HG03439 (cell line): ENCODE measurements around the gene MRPL53.
"Not testable (repeated sequence)": the region's sequence is repeated elsewhere in the genome, so short reads cannot be mapped to it uniquely, and the experiment has no call there.

Source experiments
- ATAC-seq: cut with Tn5 transposase; IDR thresholded peaks from one replicate; pipeline ENCODE4 v1.9.1; 2021; ENCODE audit warnings: mild to moderate bottlenecking, moderate library complexity; ENCODE audit not compliant: unreplicated experiment

Gene MRPL53

DNA sequence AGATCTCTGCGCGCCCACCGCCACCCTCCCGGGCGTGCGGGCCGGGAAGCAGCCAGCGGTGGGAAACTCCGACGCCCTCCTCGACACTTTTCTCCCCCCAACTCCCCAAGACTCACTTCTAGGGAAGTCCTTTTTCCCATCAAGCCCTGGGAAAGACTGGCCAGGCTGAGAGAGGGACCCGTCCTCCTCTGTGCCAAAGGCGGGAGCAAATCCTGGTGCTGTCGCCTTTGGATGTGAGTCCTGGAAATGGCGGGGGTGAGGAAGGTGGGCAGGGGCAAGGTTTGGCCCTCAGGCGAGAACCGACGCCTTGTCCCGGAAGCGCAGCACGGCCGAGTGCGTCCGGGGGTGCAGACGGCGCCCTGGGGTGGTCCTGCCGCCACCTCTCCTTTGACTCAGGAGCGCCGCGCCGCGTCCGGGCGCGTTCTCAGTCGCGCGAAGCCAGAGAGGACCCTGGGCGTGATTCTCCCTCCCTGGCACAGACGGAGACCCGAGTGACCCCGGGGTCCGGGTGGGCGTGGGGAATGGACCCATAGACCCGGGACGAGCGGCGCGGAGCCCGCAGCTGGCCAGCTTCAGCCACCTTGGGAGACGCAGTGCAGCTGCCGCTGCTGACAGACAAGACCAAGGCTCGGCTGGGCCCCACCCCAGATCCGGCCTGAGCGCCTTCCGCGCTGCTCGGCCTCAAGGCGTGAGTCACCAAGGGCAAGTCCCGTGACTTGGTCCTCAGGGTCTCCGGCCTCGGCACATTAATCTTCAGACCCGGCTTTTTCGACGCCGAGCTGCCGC lies 30.4 kb upstream of the MRPL53 start:
- no peak for ATAC-seq

GRCh38 chr2:74502147-74502719 lies 29.8 kb upstream of the MRPL53 start:
- no peak for ATAC-seq

DNA sequence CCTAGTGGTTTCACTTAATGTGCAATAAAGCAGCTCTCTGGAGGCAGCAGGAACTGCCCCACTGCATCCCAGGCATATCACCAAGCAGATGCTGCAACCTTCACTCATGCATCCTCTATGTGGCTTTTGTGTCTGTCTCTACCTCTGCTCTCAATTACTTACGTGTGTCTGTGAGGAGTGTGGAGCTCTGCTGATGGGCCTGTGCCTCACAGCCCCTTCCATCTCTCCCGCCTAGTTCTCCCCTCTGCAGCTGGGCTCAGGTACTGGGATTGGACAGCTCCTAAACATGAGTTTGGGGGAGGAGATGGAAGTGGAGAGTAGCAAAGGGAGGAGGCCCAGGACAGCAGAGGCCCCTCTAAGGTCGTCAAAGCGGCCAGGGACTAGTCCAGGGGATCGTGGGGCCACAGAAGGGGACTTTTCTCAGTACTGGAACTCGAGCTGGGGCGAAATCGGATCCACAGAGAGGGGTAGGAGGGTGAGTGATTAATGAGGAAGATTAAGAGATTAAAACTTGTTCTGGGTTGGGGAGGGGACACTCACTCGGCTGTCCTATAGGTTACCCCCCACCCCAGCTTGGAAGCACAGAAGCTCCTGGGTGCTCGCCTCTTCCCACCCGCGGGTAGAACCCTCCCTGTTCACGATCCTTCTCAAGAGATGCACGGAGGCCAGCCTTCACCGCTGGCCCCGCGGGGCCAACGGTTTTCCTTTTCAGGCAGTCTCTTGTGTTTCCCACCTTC lies 29.0 kb upstream of the MRPL53 start:
- no peak for ATAC-seq

DNA sequence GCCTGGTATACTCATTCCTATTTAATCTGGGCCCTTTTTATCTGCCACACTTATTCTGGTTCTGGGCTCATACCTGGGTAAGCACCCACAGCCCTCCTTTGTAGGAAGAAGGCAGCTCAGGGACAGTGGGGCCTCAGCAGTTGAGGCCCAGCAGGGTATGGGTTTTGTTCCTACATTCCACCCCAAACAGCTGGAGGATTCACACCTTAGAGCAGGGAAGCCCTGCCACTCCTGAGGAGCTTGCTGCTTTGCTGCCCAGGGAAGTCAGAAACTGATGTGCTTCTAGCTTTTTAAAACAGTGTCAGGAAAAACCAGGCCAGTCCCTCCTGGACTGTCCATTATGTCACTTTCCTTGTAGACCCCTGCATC lies 28.1 kb upstream of the MRPL53 start:
- ATAC-seq, result no peak

- ATAC-seq, result no peak
These were observed 27.6 kb upstream of the MRPL53 start for GRCh38 chr2:74499940-74500577.

- ATAC-seq, result no peak
These were observed 26.9 kb upstream of the MRPL53 start, which contains the start of gene LBX2 for GRCh38 chr2:74499267-74499939. TSS of gene LBX2 (minus strand) at chr2:74499603. CDS start at chr2:74499537, 66 bp downstream.

GRCh38 chr2:74498500-74499266 lies 26.2 kb upstream of the MRPL53 start:
- no peak for ATAC-seq

GRCh38 chr2:74497777-74498499 lies 25.5 kb upstream of the MRPL53 start:
- no peak for ATAC-seq

DNA sequence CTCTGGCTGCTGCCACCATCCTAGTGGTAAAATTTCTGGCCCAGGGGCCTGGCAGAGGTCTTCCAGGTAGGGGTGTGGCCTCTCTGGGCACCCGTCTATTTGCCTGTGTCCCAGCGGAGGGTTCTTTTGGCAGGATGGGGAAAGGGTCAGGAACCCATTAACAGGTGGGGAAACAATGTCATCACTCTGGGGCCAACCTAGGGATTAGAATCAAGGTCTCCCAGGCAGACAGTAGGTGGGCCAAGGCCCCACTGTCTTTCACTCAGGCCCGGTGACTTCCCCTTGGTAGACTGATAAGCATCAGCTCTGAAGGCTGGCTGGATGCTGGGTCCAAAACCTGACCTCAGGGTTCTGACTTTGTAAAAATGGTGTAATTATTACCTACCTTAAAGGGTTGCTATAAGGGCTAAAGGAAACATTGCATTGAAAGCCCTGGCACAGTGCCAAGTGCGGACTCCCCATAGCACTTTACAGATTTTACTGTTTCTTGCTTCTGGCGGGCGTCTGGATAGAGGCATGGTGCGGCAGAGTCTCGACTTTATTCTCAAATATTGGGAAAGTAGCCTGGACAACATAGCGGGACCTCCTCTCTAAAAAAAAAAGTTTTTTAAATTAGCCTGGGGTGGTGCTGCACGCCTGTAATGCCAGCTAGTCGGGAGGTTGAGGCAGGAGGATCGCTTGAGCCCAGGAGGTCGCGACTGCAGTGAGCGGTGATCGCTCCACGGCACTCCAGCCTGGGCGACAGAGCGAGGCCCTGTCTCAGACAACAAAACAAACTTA lies 24.7 kb upstream of the MRPL53 start:
- ATAC-seq, result no peak

- no peak for ATAC-seq
These were observed 23.0 kb upstream of the MRPL53 start for GRCh38 chr2:74495440-74495839.

DNA sequence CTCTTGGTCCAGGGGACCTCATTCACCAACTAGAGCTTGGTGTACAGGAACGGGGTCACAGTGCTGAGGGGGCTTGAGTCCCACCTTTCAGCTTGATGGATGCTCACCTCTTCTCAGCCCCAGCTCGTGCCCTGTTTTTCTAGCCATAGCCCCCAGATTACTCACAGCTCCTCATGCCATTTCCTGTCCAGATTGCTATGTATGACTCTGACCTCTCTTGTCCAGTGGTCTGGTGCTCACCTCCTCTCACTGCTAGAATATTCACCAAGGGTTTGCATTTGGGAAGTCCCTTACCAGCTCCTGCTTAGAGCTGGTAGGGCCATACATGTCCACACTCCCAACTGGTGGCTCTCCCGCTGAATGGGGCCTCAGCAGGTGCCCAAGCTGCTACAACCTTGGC lies 21.1 kb upstream of the MRPL53 start:
- ATAC-seq, result no peak

- no peak for ATAC-seq
These were observed 19.4 kb upstream of the MRPL53 start for GRCh38 chr2:74491648-74492544.

DNA sequence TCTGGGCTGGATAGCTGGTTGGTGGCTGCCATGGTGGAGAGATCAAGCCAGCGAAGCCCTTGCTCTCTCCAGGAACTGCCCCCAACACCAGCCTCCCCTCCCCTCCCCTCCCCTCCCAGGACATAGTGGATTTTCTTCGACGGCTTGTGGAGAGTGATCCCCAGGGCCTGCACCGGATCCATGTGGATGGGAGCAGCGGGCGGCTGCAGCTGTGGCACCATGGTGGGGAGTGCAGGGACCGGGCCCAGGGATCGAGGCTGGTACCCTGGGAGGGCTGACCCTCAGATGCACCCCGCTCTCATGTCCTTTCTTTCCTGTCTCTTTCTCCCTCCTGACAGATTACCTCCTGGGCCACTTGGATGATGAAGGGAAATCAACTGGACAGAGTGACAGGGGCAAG lies 17.4 kb upstream of the MRPL53 start:
- ATAC-seq, result no peak

DNA sequence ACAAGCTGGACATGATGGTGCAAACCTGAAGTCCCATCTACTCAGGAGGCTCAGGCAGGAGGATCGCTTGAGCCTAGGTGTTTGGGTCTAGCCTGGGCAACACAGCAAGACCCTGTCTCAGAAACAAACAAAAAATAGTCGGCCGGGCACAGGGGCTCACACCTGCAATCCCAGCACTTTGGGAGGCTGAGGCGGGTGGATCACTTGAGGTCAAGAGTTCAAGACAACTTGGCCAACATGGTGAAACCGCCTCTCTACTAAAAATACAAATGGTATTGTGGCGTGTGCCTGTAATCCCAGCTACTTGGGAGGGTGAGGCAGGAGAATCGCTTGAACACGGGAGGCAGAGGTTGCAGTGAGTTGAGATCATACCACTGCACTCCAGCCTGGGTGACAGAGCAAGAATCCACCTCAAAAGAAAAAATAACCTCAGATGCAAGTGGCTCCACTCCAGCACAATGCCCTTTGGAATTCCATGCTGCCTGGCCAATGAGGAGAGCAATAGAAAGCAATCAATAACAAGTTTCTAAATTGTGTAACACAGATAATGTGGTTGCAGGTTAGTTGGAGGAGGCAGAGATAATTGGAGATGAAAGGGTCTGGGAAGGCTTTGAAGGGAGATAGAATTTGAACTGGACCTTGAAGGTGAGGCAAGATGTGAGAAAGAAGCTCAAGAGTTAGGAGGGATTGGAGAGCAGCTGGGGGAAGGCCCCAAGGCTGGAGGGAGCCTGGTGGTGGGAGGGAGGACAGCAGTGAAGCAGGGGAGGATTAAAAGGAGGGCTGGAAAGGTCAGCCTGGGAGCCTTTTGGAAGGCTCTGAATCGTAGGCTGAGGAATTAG lies 16.4 kb upstream of the MRPL53 start:
- ATAC-seq, result no peak

- no peak for ATAC-seq
These were observed 13.7 kb upstream of the MRPL53 start for GRCh38 chr2:74486141-74486540.

DNA sequence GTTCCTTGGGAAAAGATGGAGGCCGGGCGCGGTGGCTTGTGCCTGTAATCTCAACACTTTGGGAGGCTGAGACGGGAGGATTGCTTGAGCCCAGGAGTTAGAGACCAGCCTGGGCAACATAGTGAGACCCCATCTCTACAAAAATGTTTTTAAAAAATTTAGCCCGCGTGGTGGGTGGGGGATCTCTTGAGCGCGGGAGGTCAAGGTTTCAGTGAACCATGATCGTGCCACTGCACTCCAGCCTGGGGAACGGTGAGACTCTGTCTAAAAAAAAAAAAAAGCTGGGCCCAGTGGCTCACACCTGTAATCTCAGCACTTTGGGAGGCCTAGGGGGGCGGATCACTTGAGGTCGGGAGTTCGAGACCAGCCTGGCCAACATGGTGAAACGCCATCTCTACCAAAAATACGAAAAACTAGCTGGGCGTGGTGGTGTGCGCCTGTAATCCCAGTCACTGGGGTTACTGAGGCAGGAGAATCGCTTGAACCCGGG lies 11.2 kb upstream of the MRPL53 start:
- not testable (repeated sequence) for ATAC-seq
